Measurements from ENCODE around the gene MIEN1. TPM values are rescaled to one million over a fixed set of nuclear protein-coding genes. Genes with fewer than 3 reads are reported as not detected.

MIEN1 gene
- total RNA-seq, 1 donor from 2014 or later = 20.1 TPM

GRCh38 chr17:39775031-39775430 lies 44.7 kb upstream of the MIEN1 start:
- no peak for DNase-seq (ENCODE audit: low spot score)
- Histone ChIP-seq H3K4me1 (no peaks in the 10 kb centered on the region), H3K36me3 (no peaks in the 10 kb centered on the region), H3K4me2 (no peak overlapping the region), H2AFZ (replicated peaks) (no peak overlapping the region), H3K4me3 (no peak overlapping the region), H3K27ac (no peak overlapping the region), H3K9me3 (ENCODE audit: low read depth) (no peaks in the 10 kb centered on the region), H3K9ac (no peak overlapping the region), H3F3A (ENCODE audit: low read depth) (no peaks in the 10 kb centered on the region), H3K79me2 (ENCODE audit: low read depth) (no peaks in the 10 kb centered on the region), H3K27me3 (no peaks in the 10 kb centered on the region), H4K20me1 (ENCODE audit: low read depth) (no peaks in the 10 kb centered on the region)
- Mint-ChIP-seq H3K36me3 (no peaks in the 10 kb centered on the region), H3K4me1 (peaks cover 3% of the 10 kb centered on the region), H3K27me3 (ENCODE audit: insufficient read depth, low read depth) (peaks cover 2% of the 10 kb centered on the region), H3K9me3 (no peaks in the 10 kb centered on the region), H3K27ac (no peak overlapping the region), H3K4me3 (no peak overlapping the region)
- TF ChIP-seq, protein P1, sequence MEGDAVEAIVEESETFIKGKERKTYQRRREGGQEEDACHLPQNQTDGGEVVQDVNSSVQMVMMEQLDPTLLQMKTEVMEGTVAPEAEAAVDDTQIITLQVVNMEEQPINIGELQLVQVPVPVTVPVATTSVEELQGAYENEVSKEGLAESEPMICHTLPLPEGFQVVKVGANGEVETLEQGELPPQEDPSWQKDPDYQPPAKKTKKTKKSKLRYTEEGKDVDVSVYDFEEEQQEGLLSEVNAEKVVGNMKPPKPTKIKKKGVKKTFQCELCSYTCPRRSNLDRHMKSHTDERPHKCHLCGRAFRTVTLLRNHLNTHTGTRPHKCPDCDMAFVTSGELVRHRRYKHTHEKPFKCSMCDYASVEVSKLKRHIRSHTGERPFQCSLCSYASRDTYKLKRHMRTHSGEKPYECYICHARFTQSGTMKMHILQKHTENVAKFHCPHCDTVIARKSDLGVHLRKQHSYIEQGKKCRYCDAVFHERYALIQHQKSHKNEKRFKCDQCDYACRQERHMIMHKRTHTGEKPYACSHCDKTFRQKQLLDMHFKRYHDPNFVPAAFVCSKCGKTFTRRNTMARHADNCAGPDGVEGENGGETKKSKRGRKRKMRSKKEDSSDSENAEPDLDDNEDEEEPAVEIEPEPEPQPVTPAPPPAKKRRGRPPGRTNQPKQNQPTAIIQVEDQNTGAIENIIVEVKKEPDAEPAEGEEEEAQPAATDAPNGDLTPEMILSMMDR (IDR thresholded peaks at IDR 0.05) = no peak
- no peak for TF ChIP-seq EZH2 (IDR thresholded peaks at IDR 0.05)
- TF ChIP-seq EZH2phosphoT487 (IDR thresholded peaks at IDR 0.05) = no peak

DNA sequence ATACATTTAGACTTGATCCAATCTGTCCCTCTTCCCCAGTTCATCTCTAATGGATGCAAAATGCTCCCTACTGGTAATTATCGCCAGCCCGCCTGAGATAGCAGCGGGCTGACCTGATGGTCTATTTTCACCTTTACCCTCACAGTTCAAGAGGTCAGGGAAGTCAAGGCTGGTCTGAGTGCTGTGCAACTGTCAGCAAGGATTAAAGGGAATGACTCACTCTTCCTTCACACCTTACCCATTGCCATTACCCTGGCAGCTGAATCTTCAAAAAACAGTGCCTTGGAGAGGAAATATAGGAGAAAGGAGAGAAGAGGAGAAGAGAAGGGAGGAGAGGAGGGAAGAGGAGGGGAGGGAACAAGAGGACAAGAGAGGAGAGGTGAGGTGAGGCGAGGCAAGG lies 43.7 kb upstream of the MIEN1 start:
- H3F3A ChIP-seq (ENCODE audit: low read depth) = no peaks in the 10 kb centered on the region
- H3K4me2 ChIP-seq = no peak overlapping the region
- H3K27ac ChIP-seq = no peak overlapping the region
- H3K27me3 ChIP-seq = no peaks in the 10 kb centered on the region
- no peaks in the 10 kb centered on the region for H3K79me2 ChIP-seq (ENCODE audit: low read depth)
- no peak for DNase-seq (ENCODE audit: low spot score)
- no peaks in the 10 kb centered on the region for H3K9me3 Mint-ChIP-seq
- no peaks in the 10 kb centered on the region for H3K36me3 ChIP-seq
- H3K4me1 ChIP-seq = no peaks in the 10 kb centered on the region
- TF ChIP-seq, protein P1 (IDR thresholded peaks at IDR 0.05) = no peak
- no peak for TF ChIP-seq EZH2 (IDR thresholded peaks at IDR 0.05)
- no peak for TF ChIP-seq EZH2phosphoT487 (IDR thresholded peaks at IDR 0.05)
- no peak overlapping the region for H3K4me3 Mint-ChIP-seq
- H4K20me1 ChIP-seq (ENCODE audit: low read depth) = no peaks in the 10 kb centered on the region
- H3K27ac Mint-ChIP-seq = no peak overlapping the region
- H3K9me3 ChIP-seq (ENCODE audit: low read depth) = no peaks in the 10 kb centered on the region
- no peak overlapping the region for H2AFZ ChIP-seq (replicated peaks)
- H3K4me3 ChIP-seq = no peak overlapping the region
- H3K4me1 Mint-ChIP-seq = peaks cover 3% of the 10 kb centered on the region
- peaks cover 2% of the 10 kb centered on the region for H3K27me3 Mint-ChIP-seq (ENCODE audit: insufficient read depth, low read depth)
- H3K9ac ChIP-seq = no peak overlapping the region
- H3K36me3 Mint-ChIP-seq = no peaks in the 10 kb centered on the region

DNA sequence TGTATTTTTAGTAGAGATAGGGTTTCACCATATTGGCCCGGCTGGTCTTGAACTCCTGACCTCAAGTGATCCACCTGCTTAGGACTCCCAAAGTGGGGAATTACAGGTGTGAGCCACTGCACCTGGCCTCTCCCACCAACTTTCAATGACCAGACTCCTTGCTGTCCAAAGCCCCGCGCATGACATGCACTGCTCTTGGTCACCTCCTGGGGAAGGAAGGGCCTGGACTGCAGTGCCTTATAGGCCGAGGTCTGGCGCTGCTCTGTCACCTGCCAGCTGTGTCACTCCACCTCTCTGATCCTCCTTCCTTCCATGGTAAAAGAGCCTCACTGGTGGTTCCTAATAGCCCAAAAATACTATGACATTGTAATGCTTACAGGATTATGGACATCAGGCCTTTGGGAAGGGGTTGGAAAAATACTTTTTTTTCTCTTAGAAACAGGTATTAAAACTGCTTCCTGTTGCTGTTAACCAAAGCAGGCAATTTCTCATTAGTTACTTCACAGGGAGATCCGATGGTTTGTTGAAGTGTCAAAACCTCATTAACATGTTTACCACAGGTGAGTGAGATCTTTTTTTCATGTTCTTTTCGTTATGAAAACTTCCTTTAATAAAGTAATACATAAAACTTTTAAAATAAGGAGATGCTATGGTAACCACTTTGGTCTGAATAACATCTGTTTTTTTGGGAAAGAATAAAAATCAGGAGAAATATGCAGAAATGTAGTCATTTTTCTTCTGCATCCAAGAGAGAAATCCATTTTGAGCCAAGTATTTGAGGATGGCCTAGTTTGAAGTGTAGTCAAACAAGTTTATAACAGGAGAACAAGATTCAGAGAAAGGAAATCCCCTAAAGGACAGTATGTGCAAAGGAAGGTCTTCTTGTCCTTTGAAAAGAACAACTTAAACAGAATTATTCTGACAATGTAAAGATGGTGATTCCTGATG lies 42.9 kb upstream of the MIEN1 start:
- TF ChIP-seq EZH2 (IDR thresholded peaks at IDR 0.05) (no peak), EZH2phosphoT487 (IDR thresholded peaks at IDR 0.05) (no peak)
- TF ChIP-seq, protein P1 (IDR thresholded peaks at IDR 0.05) = no peak
- no peak for DNase-seq (ENCODE audit: low spot score)
- Histone ChIP-seq H3F3A (ENCODE audit: low read depth) (no peaks in the 10 kb centered on the region), H3K4me1 (no peaks in the 10 kb centered on the region), H3K27ac (no peak overlapping the region), H3K27me3 (no peaks in the 10 kb centered on the region), H2AFZ (replicated peaks) (no peak overlapping the region), H4K20me1 (ENCODE audit: low read depth) (no peaks in the 10 kb centered on the region), H3K9ac (no peak overlapping the region), H3K79me2 (ENCODE audit: low read depth) (no peaks in the 10 kb centered on the region), H3K9me3 (ENCODE audit: low read depth) (no peaks in the 10 kb centered on the region), H3K4me3 (no peak overlapping the region), H3K4me2 (no peak overlapping the region), H3K36me3 (no peaks in the 10 kb centered on the region)
- H3K27ac Mint-ChIP-seq = no peak overlapping the region
- no peaks in the 10 kb centered on the region for H3K9me3 Mint-ChIP-seq
- peaks cover 3% of the 10 kb centered on the region for H3K4me1 Mint-ChIP-seq
- H3K36me3 Mint-ChIP-seq = no peaks in the 10 kb centered on the region
- H3K4me3 Mint-ChIP-seq = no peak overlapping the region
- peaks cover 2% of the 10 kb centered on the region for H3K27me3 Mint-ChIP-seq (ENCODE audit: insufficient read depth, low read depth)

Data from neural progenitor cell (in vitro differentiated cells).